ENCODE results near the gene PLCD3.

DNA sequence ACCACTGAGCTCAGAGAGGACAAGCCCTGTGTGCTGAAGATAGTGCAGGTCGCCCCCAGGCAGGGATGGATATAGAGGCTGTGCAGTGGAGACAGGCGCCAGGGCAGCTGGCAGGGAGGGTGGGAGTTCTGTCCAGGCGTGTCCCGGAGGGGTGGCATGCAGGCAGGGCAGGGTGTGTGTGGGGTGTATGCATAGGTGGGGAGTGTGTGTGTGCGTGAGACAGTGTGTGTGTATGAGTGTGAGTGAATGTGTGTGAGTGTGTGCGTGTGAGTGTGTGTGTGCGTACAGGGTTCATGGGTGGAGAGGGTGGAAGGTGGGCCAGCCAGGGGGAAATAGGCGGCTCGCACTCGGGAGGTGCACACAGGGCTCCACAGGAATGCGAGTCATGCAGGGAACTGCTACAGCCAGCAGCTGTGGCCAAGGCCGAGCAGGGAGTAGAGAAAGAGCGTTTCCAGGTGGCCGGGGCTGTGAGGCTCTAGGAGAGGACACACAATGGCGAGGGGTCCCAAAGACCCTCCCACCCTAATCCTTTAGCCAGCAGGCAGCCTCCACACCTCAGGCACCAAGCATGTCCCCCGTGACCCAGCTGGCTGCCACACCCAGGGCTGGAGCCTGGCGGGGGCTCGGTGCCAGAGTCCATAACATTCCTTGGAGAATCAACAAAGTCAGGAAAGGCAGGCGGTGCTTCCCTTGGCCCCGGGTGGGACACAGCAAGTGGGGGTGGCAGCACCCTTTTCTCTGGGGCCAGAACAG is 4.6 kb downstream of the PLCD3 start:
- TF ChIP-seq, protein P1, sequence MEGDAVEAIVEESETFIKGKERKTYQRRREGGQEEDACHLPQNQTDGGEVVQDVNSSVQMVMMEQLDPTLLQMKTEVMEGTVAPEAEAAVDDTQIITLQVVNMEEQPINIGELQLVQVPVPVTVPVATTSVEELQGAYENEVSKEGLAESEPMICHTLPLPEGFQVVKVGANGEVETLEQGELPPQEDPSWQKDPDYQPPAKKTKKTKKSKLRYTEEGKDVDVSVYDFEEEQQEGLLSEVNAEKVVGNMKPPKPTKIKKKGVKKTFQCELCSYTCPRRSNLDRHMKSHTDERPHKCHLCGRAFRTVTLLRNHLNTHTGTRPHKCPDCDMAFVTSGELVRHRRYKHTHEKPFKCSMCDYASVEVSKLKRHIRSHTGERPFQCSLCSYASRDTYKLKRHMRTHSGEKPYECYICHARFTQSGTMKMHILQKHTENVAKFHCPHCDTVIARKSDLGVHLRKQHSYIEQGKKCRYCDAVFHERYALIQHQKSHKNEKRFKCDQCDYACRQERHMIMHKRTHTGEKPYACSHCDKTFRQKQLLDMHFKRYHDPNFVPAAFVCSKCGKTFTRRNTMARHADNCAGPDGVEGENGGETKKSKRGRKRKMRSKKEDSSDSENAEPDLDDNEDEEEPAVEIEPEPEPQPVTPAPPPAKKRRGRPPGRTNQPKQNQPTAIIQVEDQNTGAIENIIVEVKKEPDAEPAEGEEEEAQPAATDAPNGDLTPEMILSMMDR (conservative IDR thresholded peaks at IDR 0.05 in 1 of 2, IDR thresholded peaks at IDR 0.05 in 1 of 2; ENCODE audit: extremely low read depth in 1 of 2, insufficient read depth in 1 of 2, low read depth in 1 of 2, low read length in 2 of 2) = no peak
- TF ChIP-seq EZH2 (IDR thresholded peaks at IDR 0.05; ENCODE audit: borderline replicate concordance, low read length) = no peak

All from mammary epithelial cell (primary cell).